ENCODE results near the gene CHCHD4.
A peak's percentile ranks its signal among the peaks of the same experiment; 100 is the strongest.

Gene CHCHD4

DNA sequence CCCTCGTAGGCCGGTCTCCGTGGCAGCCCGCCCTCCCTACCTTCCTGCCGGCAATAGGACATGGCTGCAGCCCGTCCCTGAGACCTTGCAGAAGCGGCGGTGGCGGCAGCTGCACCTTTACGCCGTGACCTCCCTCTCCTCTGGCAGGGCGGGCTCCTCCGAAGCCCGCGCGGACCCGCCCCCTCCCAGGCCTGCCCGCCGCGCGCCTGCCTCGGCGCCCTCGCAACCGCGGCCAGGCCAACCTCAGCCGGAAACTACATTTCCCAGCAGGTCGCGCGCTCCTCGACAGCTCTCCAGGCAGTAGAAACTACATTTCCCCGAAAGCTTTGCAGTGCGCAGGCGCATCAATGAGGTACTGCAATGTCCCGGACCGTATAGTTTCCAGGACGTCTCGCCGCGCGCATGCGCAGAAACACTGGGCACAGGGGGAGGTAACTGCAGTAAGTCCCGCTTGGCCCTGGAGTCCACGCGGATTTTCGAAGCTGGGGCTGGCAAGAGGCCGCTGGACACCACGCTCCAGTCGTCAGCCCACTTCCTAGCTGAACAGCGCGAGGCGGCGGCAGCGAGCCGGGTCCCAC lies at the start of gene CHCHD4, which contains the start of gene TMEM43:
Gene CHCHD4 (minus strand): TSS at position 256 of the 578 bp plus-strand sequence. CDS start 194 bp downstream, at position 62.
Gene TMEM43 (plus strand): TSS at position 438 of the 578 bp plus-strand sequence. CDS start 142 bp downstream, outside the sequence.
- peak; percentile 82 for TF ChIP-seq POLR2A (IDR thresholded peaks at IDR 0.05; ENCODE audit: low read depth, low read length)
- DNase-seq (ENCODE audit: insufficient read length, low spot score) (peak; percentile 97), FAIRE-seq (no peak)

- no peak for TF ChIP-seq POLR2A (IDR thresholded peaks at IDR 0.05; ENCODE audit: low read depth, low read length)
- FAIRE-seq = no peak
- no peak for DNase-seq (ENCODE audit: insufficient read length, low spot score)
These were observed 47.8 kb upstream of the CHCHD4 start for GRCh38 chr3:14172496-14172895.

- FAIRE-seq = no peak
- DNase-seq (ENCODE audit: insufficient read length, low spot score) = no peak
- TF ChIP-seq POLR2A (IDR thresholded peaks at IDR 0.05; ENCODE audit: low read depth, low read length) = no peak
These were observed 46.0 kb upstream of the CHCHD4 start for GRCh38 chr3:14170531-14171159.

- no peak for TF ChIP-seq POLR2A (IDR thresholded peaks at IDR 0.05; ENCODE audit: low read depth, low read length)
- no peak for DNase-seq (ENCODE audit: insufficient read length, low spot score)
- no peak for FAIRE-seq
These were observed 45.2 kb upstream of the CHCHD4 start for GRCh38 chr3:14169871-14170270.

DNA sequence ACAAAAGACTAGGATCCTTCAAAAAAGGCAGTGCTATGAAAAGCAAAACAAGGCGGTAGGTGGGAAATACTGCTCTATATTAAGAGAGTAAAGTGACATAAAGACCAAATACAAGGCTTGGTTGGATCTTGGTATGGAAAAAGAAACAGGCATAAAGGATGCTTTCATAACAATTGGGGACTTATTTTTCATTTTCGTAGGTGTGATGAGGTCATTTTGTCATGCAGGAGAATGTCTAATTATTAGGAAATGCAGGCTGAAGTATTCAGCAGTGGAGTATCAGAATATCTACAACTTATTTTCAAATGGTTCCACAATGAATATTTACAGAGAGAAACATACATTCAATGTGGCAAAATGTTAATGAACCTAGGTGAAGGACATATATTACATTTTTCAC lies 44.8 kb upstream of the CHCHD4 start:
- no peak for TF ChIP-seq POLR2A (IDR thresholded peaks at IDR 0.05; ENCODE audit: low read depth, low read length)
- DNase-seq (ENCODE audit: insufficient read length, low spot score) = no peak
- no peak for FAIRE-seq

GRCh38 chr3:14166877-14167603 lies 42.4 kb upstream of the CHCHD4 start:
- no peak for DNase-seq (ENCODE audit: insufficient read length, low spot score)
- FAIRE-seq = no peak
- TF ChIP-seq POLR2A (IDR thresholded peaks at IDR 0.05; ENCODE audit: low read depth, low read length) = no peak

DNA sequence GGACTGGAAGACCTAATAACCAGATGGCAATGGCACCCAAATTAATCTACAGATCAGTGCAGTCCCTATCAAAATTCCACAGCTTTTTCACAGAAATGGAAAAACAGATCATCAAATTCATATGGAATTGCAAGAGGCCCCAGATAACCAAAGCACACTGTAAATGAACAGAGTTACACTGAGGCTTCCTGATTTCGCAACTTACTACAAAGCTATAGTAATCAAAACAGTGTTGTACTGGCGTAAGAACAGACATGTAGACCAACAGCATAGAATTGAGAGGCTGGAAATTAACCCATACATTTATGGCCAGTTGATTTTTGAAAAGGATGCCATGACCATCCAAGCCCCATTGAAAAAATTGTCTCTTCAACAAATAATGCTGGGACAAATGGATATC lies 37.5 kb upstream of the CHCHD4 start:
- TF ChIP-seq POLR2A (IDR thresholded peaks at IDR 0.05; ENCODE audit: low read depth, low read length) = no peak
- FAIRE-seq = no peak
- no peak for DNase-seq (ENCODE audit: insufficient read length, low spot score)

GRCh38 chr3:14161282-14161681 lies 36.6 kb upstream of the CHCHD4 start:
- FAIRE-seq = no peak
- TF ChIP-seq POLR2A (IDR thresholded peaks at IDR 0.05; ENCODE audit: low read depth, low read length) = no peak
- no peak for DNase-seq (ENCODE audit: insufficient read length, low spot score)

DNA sequence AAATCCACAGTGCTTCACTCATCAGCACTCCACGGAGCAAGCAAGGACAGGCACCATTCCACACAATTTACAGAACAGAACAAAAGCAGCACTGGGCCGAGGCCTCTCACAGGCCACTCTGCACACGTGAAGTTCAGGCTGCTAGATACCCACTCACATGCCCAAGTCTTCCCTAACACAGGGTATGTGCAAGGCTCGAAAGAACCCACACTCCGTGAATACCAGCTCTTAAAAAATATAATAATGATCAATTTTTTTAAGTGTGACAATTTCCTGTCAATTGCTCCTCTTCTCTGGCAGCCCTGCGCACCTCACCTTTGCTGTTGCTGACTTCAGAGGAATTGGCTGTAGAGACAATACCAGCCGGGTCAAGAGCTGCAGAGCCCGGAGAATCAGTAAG lies 34.8 kb upstream of the CHCHD4 start:
- FAIRE-seq = no peak
- no peak for TF ChIP-seq POLR2A (IDR thresholded peaks at IDR 0.05; ENCODE audit: low read depth, low read length)
- DNase-seq (ENCODE audit: insufficient read length, low spot score) = no peak

DNA sequence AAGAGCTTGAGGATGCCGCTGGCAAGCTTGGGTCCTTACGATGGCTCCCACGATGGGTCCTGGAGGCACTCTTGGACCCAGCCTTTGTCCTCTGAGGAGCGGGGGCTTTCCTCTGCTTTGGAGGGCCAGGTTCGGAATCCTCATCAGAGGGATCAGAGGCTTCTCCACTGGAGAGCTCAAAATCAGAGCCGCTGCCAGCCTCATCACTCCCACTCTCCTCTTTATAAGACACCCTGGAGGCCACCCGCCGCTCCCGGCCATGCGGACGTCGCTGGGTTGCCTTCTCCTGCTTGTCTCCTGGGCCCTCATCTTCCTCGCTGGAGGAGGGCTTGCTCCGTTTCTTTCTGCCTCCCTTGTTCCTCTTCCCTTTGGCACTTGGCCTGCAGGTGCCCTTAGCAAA lies 33.7 kb upstream of the CHCHD4 start:
- no peak for DNase-seq (ENCODE audit: insufficient read length, low spot score)
- no peak for TF ChIP-seq POLR2A (IDR thresholded peaks at IDR 0.05; ENCODE audit: low read depth, low read length)
- FAIRE-seq = no peak

GRCh38 chr3:14157951-14158350 lies 33.3 kb upstream of the CHCHD4 start:
- no peak for DNase-seq (ENCODE audit: insufficient read length, low spot score)
- no peak for FAIRE-seq
- TF ChIP-seq POLR2A (IDR thresholded peaks at IDR 0.05; ENCODE audit: low read depth, low read length) = no peak

DNA sequence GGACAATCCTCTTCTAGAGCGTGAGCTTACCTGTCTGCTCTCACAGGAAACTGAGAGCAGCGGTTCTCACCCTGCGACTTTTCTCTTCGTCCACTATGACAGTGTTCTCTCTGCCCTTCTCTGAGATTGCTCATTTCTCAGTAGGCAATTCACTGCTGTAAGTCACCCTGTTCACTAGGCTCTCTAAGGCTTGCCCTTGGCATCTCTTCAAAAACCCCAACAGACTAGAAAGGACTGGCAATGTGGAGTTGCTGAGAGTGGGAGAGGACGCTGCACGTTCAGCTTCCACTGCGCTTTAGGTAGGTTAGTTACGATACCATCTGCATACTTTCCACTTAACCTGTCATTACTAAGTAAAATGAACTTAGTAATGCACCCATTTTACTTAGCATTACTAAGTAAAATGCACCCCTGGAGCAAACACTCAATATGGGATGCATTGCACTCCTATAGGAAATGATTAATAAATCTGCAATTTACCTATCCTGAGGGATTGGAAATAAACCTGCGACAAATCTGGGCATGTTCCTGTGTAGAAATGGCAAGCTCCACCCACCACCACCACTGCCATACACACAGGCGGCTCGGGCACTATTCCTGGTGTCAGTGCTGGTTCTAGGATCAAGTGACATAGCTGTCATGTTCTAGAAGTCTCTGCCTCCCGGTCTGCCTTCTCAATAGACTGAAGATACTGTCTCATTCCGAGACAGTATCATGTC lies 32.3 kb upstream of the CHCHD4 start:
- no peak for DNase-seq (ENCODE audit: insufficient read length, low spot score)
- no peak for FAIRE-seq
- TF ChIP-seq POLR2A (IDR thresholded peaks at IDR 0.05; ENCODE audit: low read depth, low read length) = no peak

DNA sequence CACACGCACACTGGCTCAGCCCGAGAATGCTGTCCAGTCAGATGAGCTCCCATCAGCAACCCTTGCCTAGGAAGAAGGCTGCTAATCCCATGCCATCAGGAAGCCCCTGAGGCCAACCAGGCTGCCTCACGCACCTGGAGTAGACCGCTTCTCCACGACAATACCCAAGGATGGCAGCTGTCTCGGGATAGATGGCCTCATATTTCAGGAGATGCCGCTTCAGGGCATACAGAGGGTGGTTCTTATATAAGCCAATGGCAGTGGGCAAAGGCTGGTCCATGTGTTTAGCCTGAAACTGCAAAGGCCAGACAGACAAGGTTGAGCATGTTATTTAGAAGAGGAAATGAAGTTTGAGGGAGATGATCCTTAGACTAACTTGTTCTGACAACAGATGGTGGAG lies 31.5 kb upstream of the CHCHD4 start:
- DNase-seq (ENCODE audit: insufficient read length, low spot score) = no peak
- no peak for FAIRE-seq
- no peak for TF ChIP-seq POLR2A (IDR thresholded peaks at IDR 0.05; ENCODE audit: low read depth, low read length)

GRCh38 chr3:14154895-14155440 lies 30.3 kb upstream of the CHCHD4 start:
- no peak for FAIRE-seq
- DNase-seq (ENCODE audit: insufficient read length, low spot score) = no peak
- no peak for TF ChIP-seq POLR2A (IDR thresholded peaks at IDR 0.05; ENCODE audit: low read depth, low read length)
